Psoas muscle (tissue), 8 donors: ENCODE data around the gene SLC46A2. TPM values are rescaled to one million over a fixed set of nuclear protein-coding genes. Genes with fewer than 3 reads are reported as not detected.
A peak's percentile ranks its signal among the peaks of the same experiment; 100 is the strongest.

Experiments
- ATAC-seq, 4 donors: fragments of 200-7000 bp; cut with Tn5 transposase; one replicate each; pipeline ENCODE4 v1.9.1; 2020; ENCODE audit warnings: moderate library complexity in 3 of 4, mild to moderate bottlenecking in 2 of 4
- DNase-seq, 2 donors: peaks; one replicate each; pipeline ENCODE4 v3.0.0-alpha.2; 2020
- H3K27ac ChIP-seq: fragments of 200-600 bp; one replicate; pipeline ENCODE4 v1.8.0; 2022
- H3K27me3 ChIP-seq, 3 donors: fragments of 200-600 bp in 1 of 3; one replicate each; pipeline versions ENCODE4 v1.6.1 to v1.8.0; 2013 to 2022; ENCODE audit warnings: low read length in 2 of 3, mild to moderate bottlenecking in 2 of 3, moderate library complexity in 1 of 3; ENCODE audit not compliant: insufficient read depth in 3 of 3
- H3K36me3 ChIP-seq, 2 donors: fragments of 200-600 bp in 1 of 2; one replicate each; pipeline versions ENCODE4 v1.6.1 to v1.8.0; 2013 to 2022; ENCODE audit warnings: low read depth in 1 of 2, mild to moderate bottlenecking in 1 of 2, moderate library complexity in 1 of 2; ENCODE audit not compliant: insufficient read depth in 1 of 2
- H3K4me1 ChIP-seq: fragments of 200-600 bp; one replicate; pipeline ENCODE4 v1.8.0; 2022
- H3K4me3 ChIP-seq: fragments of 200-600 bp; one replicate; pipeline ENCODE4 v1.8.0; 2022; ENCODE audit warnings: mild to moderate bottlenecking
- H3K9me3 ChIP-seq: fragments of 200-600 bp; one replicate; pipeline ENCODE4 v1.8.0; 2022
- WGBS, 3 donors: extraction: QIAGEN DNeasy Blood & Tissue Kit; methylation state at CpG; one replicate each; pipeline versions ENCODE4 v1.1.6 to v1.1.7; 2013; 5-methylcytosine and 5-hydroxymethylcytosine counted together
- intact Hi-C, 2 donors: fragments of 100-400 bp; cut with DNase I; formaldehyde crosslinking; loops; one replicate each; pipeline versions ENCODE4 v1.11.0 to v1.14.2; 2022
- long read RNA-seq, 2 donors: library from polyadenylated mRNA; unstranded; transcript quantifications; one replicate each; pipeline ENCODE4 v2.0.0, GENCODE V29; 2021
- polyA plus RNA-seq, 3 donors: library from polyadenylated mRNA; stranded (reverse); fragments of 200-250 nt; gene quantifications; one replicate each; pipeline ENCODE4 v1.2.3, GENCODE V29; 2013
- total RNA-seq, 4 donors: library from RNA; stranded (reverse); fragmentation: NEBNext Ultra II Directional in 2 of 4; extraction: Animal tissue kit (Norgen Biotek cat#: 25700) in 2 of 4; gene quantifications; one replicate each; pipeline versions ENCODE4 v1.2.1 to v1.2.4, GENCODE V29; 2021 to 2023
- TF ChIP-seq, protein P1 (sequence below): fragments of 200-600 bp; IDR thresholded peaks from one replicate; pipeline ENCODE4 v1.8.0; 2022; ENCODE audit warnings: antibody characterized with exemption
- donor health status: healthy with polysubstance abuse.
- donor health status: DM: no; HTN: no; CAD: no; lungs with moderate emphysema.
- donor health status: Bipolar disorder and iron deficiency.
- donor health status: healthy.
- donor health status: DM: yes; HTN: yes; CAD: no.
- donor health status: DM: no; HTN: no; CAD: no.
- donor health status: DM: no; HTN: no; CAD: no.
- donor health status: DM: yes; HTN: yes; CAD: no.

SLC46A2 gene
- total RNA-seq (not detected), polyA plus RNA-seq (under 1 TPM in 1 of 3 donors, not detected in 2; 0.01 TPM)
- long read RNA-seq, donor 1: 0 reads
- long read RNA-seq, donor 2: 0 reads

DNA sequence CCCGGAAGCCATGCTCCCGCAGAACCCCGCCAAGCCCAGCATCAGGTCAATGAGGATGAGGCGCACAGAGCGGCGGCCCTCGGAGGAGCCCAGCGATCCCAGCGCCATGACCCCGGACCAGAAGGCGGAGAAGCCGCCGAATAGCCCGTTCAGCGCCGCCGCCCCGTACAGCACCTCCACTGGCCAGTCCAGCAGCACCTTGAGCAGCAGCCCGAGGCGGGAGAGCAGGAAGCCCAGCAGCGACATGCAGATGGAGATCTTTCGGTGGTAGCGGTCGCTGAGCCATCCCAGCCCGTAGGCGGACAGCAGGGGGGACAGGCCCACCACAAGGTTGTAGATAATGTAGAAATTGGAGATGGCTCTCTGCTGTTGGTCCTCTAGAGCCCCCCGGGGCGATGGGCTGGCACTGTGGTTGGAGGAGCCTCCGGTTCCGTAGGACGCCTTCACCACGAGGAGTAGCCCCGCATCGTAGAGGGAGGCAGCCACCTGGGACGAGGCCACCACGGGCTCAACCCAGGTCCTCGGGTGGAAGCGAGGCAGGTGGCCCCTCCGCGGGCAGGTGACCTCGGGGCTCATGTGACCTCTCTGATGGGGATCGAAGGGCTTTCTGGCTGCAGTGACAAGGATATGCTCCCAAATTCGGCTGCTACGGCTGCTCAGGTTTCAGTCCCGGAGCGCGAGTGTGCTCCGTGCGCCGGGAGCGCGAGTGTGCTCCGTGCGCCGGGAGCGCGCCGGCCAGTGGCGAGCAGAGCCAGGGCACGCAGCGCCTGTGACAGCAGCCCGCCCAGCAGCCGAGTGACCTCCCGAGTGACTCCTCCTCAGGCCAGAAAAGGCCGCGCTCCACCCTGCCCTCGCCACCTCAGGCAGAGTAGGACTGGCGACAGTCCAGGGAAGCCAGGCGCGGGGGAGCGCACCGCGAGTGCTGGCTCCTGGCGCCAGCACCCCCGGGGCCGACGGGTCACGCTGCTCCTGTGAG, at the start of gene SLC46A2:
SLC46A2 (minus strand) TSS at position 771 of the 976 bp plus-strand sequence; CDS start at position 576, 195 bp downstream.
- TF ChIP-seq, protein P1, sequence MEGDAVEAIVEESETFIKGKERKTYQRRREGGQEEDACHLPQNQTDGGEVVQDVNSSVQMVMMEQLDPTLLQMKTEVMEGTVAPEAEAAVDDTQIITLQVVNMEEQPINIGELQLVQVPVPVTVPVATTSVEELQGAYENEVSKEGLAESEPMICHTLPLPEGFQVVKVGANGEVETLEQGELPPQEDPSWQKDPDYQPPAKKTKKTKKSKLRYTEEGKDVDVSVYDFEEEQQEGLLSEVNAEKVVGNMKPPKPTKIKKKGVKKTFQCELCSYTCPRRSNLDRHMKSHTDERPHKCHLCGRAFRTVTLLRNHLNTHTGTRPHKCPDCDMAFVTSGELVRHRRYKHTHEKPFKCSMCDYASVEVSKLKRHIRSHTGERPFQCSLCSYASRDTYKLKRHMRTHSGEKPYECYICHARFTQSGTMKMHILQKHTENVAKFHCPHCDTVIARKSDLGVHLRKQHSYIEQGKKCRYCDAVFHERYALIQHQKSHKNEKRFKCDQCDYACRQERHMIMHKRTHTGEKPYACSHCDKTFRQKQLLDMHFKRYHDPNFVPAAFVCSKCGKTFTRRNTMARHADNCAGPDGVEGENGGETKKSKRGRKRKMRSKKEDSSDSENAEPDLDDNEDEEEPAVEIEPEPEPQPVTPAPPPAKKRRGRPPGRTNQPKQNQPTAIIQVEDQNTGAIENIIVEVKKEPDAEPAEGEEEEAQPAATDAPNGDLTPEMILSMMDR: no peak
- no peaks in the 10 kb centered on the region for H3K9me3 ChIP-seq
- peak; percentile 53 to 86 (median 76) for ATAC-seq
- H3K4me3 ChIP-seq: peak within 1 kb of the TSS; percentile 66
- intact Hi-C loops: loop anchor here in 1 of 2 donors (1.0 kb wide), 1 partner anchor 26 kb away; no protein-coding TSS in a partner anchor
- 9 to 19% (median 13%) methylated on average over 58 to 78 of the region's 78 CpGs for whole genome bisulfite sequencing, 3 donors
- no peaks in the 10 kb centered on the region for H3K27me3 ChIP-seq
- no peaks in the 10 kb centered on the region for H3K36me3 ChIP-seq
- DNase-seq: peak; percentile 27 to 61
- H3K4me1 ChIP-seq: no peaks in the 10 kb centered on the region
- H3K27ac ChIP-seq: no peak within 1 kb of the TSS

GRCh38 chr9:112939418-112939817, 48.7 kb upstream of the SLC46A2 start:
- intact Hi-C loops: no loop called here
- ATAC-seq: no peak
- no peak overlapping the region for H3K4me3 ChIP-seq
- H3K27ac ChIP-seq: no peak overlapping the region
- H3K36me3 ChIP-seq: no peaks in the 10 kb centered on the region
- TF ChIP-seq, protein P1: no peak
- H3K9me3 ChIP-seq: no peaks in the 10 kb centered on the region
- no peaks in the 10 kb centered on the region for H3K27me3 ChIP-seq
- no peaks in the 10 kb centered on the region for H3K4me1 ChIP-seq
- DNase-seq: no peak

GRCh38 chr9:112933696-112934095, 43.0 kb upstream of the SLC46A2 start:
- Histone ChIP-seq H3K4me3 (no peak overlapping the region), H3K4me1 (no peaks in the 10 kb centered on the region), H3K36me3 (no peaks in the 10 kb centered on the region), H3K9me3 (no peaks in the 10 kb centered on the region), H3K27ac (no peak overlapping the region), H3K27me3 (no peaks in the 10 kb centered on the region)
- WGBS, 3 donors: 70 to 83% (median 83%) methylated on average over 2 of the region's 2 CpGs
- DNase-seq (no peak), ATAC-seq (no peak)
- intact Hi-C loops: no loop called here
- TF ChIP-seq, protein P1: no peak

DNA sequence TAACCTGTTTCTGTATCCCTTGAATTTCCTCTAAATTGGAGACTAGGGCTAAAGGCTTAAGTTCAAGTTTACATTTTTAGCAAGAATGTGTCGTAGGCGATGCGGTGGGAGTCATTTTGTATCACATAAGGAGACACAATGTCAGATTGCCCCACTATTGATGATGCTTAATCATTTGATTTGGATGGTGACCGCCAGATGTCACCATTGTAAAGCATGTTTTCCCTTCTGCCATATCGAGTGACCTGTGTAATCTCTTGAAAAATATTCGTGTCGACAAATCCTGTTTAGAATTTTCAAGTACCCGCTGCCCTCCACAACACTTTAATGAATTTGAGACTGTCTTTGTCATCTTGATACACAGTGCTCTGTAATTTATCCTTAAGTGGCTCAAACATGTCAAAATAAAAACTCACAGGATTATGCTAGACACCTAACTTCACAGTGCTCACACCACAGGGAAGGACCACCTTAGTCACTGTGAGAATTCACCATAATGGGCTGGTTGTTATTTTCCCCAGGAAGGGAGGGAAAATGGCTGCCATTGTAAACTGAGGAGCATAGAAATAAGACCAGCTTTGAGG, 34.5 kb upstream of the SLC46A2 start:
- WGBS, 3 donors: 28 to 31% (median 30%) methylated on average over 8 of the region's 8 CpGs
- Histone ChIP-seq H3K4me3 (no peak overlapping the region), H3K36me3 (no peaks in the 10 kb centered on the region), H3K27me3 (no peaks in the 10 kb centered on the region), H3K9me3 (no peaks in the 10 kb centered on the region), H3K27ac (no peak overlapping the region), H3K4me1 (no peaks in the 10 kb centered on the region)
- ATAC-seq (no peak), DNase-seq (no peak)
- intact Hi-C loops: loop anchor here in 1 of 2 donors (10.0 kb wide), 1 partner anchor 180 kb away; no protein-coding TSS in a partner anchor
- TF ChIP-seq, protein P1: peak; percentile 23
